AG09309 (cell line): ENCODE data around the gene LANCL2.

Experiments
- DNase-seq: peaks from one replicate; pipeline ENCODE4 v3.0.0-alpha.2; 2010; ENCODE audit warnings: low read depth
- H3K4me3 ChIP-seq: 2 replicates; pipeline ENCODE4 v1.5.1; 2011; ENCODE audit warnings: mild to moderate bottlenecking, low read depth, low read length, moderate library complexity; ENCODE audit not compliant: control insufficient read depth
- TF ChIP-seq, protein P1 (sequence below): IDR thresholded peaks from 2 replicates; pipeline ENCODE4 v1.5.1; 2011; ENCODE audit warnings: mild to moderate bottlenecking, low read depth, low read length, inconsistent platforms; ENCODE audit not compliant: insufficient read depth, control insufficient read depth; ENCODE audit errors: missing control alignments

Gene LANCL2

DNA sequence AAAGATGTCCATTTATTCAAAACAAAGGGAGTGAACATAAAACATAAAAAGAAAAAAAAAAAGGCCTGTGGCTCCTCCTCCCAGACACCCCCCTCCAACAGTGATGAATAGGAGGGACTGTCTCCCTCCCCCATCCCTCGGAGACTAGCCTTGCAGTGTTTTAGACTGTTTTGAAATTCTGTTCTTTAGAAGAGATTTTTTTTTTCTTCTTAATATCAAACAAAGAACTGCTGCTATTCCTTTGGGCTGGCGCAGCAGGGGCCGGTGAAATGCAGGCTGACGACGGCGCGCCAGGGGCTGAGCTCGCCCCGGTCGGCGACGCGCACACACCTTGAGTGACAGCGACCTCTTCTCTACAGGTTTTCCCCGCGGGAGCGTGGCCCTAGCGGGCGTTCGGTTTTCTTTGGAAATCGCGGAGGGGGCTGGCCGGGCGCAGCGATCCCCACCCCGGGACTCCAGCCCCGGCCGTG, at the start of gene LANCL2:
LANCL2 (plus strand) TSS at position 133 of the 470 bp plus-strand sequence. CDS start 689 bp downstream, outside the sequence.
- H3K4me3 ChIP-seq = peak within 1 kb of the TSS; percentile 82
- no peak for DNase-seq
- TF ChIP-seq, protein P1, sequence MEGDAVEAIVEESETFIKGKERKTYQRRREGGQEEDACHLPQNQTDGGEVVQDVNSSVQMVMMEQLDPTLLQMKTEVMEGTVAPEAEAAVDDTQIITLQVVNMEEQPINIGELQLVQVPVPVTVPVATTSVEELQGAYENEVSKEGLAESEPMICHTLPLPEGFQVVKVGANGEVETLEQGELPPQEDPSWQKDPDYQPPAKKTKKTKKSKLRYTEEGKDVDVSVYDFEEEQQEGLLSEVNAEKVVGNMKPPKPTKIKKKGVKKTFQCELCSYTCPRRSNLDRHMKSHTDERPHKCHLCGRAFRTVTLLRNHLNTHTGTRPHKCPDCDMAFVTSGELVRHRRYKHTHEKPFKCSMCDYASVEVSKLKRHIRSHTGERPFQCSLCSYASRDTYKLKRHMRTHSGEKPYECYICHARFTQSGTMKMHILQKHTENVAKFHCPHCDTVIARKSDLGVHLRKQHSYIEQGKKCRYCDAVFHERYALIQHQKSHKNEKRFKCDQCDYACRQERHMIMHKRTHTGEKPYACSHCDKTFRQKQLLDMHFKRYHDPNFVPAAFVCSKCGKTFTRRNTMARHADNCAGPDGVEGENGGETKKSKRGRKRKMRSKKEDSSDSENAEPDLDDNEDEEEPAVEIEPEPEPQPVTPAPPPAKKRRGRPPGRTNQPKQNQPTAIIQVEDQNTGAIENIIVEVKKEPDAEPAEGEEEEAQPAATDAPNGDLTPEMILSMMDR = no peak

GRCh38 chr7:55325371-55325792, 39.8 kb upstream of the LANCL2 start:
- TF ChIP-seq, protein P1 = no peak
- DNase-seq = peak; percentile 80
- no peak overlapping the region for H3K4me3 ChIP-seq

DNA sequence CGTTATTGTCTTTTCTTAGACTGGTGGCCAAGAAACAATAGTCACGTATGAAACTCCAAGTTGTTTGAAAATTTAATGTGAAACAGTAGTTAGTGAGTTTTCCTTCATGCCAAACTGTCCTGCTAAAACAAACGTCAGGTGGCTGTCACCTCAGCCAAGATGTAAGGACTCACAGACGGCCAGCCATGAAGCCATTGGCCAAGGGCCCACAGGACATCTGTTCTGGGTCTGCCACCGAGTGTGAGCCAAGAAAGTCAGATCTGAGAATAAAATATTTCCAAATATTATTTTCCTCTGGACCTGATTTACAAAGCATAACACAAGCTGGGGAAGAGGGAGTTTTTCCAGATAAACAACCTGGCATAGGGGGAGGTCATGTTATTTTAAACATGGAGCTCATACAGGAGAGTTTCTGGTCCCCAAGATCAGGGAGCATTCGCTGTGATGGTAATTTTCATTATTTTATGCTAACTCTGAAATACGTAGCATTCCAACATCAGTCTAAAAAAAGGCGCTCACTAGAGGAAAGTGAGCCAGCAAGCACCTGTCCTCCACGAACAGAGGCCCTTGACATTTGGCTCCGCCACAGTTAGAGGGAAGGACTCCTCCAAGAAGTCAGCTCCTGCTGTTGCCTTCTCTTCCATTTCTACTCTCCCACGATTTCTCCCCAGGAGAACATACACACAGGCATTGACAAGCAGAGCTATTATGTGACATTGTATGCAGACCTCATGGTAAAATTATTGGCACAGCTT, 38.9 kb upstream of the LANCL2 start:
- no peak overlapping the region for H3K4me3 ChIP-seq
- DNase-seq = no peak
- TF ChIP-seq, protein P1 = no peak

DNA sequence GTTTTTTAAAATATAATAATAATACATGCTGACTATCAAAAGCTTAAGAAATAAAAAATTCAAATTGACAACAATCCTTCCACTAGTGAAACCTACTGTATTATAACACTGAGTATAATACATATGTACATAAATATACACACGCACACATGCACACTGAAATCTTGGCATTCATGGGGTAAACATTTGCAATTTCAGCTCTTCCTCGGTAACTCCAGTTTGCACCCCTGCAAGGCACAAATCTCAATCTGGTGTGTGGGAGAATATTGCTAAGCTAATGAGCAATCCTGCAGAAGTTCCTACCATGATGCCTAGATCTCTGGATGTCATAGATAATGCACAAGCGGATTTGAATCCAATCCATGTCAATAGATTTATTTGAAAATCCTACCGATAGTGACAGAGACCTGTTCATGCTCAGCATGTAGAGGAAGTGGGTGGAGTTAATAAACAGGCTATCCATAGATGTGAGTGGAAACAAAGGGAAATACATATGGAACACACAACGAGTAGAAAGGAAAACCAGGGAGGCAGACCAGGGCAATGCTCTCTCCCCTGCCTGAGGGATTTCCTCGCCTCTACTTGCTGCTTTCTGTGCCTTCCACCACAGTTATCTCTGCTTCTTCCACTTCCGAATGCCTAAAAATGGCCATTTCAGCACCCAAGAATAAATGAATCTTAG, 38.1 kb upstream of the LANCL2 start:
- no peak overlapping the region for H3K4me3 ChIP-seq
- DNase-seq = no peak
- TF ChIP-seq, protein P1 = no peak

GRCh38 chr7:55335151-55335550, 30.0 kb upstream of the LANCL2 start:
- TF ChIP-seq, protein P1 = no peak
- DNase-seq = no peak
- H3K4me3 ChIP-seq = no peak overlapping the region

DNA sequence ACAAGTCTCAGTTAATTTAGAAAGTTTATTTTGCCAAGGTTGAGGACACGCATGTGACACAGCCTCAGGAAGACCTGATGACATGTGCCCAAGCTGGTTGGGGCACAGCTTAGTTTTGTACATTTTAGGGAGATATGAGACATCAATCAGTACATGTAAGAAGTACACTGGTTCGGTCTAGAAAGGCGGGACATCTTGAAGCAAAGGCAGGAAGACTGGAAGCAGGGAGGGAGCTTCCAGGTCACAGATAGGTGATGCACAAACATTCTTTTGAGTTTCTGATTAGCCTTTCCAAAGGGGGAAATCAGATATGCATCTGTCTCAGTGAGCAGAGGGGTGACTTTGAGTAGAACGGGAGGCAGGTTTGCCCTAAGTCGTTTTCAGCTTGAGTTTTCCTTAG, 29.4 kb upstream of the LANCL2 start:
- TF ChIP-seq, protein P1 = no peak
- no peak for DNase-seq
- no peak overlapping the region for H3K4me3 ChIP-seq
